Skeletal muscle tissue (tissue), 3 donors: ENCODE results near the gene RMP24.

Source experiments
- H3K27ac ChIP-seq: one replicate; pipeline ENCODE4 v1.7.0; 2013; ENCODE audit warnings: mild to moderate bottlenecking, low read depth, low read length, inconsistent platforms
- H3K27me3 ChIP-seq, 3 donors: one replicate each; pipeline ENCODE4 v1.7.0; 2013; ENCODE audit warnings: low read length in 3 of 3; ENCODE audit not compliant: control insufficient read depth in 3 of 3, insufficient read depth in 3 of 3
- H3K36me3 ChIP-seq, 3 donors: one replicate each; pipeline ENCODE4 v1.7.0; 2013; ENCODE audit warnings: low read length in 3 of 3; ENCODE audit not compliant: control insufficient read depth in 3 of 3, insufficient read depth in 3 of 3
- H3K4me1 ChIP-seq, 3 donors: one replicate each; pipeline ENCODE4 v1.7.0; 2013; ENCODE audit warnings: low read length in 3 of 3, mild to moderate bottlenecking in 3 of 3; ENCODE audit not compliant: control insufficient read depth in 3 of 3, insufficient read depth in 3 of 3
- H3K4me3 ChIP-seq, 3 donors: one replicate each; pipeline ENCODE4 v1.7.0; 2013; ENCODE audit warnings: low read length in 3 of 3
- H3K9ac ChIP-seq, 3 donors: one replicate each; pipeline ENCODE4 v1.7.0; 2013; ENCODE audit warnings: low read length in 3 of 3, mild to moderate bottlenecking in 3 of 3, moderate library complexity in 2 of 3, low read depth in 1 of 3
- H3K9me3 ChIP-seq, 3 donors: one replicate each; pipeline ENCODE4 v1.7.0; 2013; ENCODE audit warnings: low read length in 3 of 3; ENCODE audit not compliant: control insufficient read depth in 3 of 3
- donor health status: Osteomylitis.

Gene RMP24

GRCh38 chr18:35939138-35939537 lies 33.3 kb upstream of the RMP24 start:
- Histone ChIP-seq H3K4me1 (no peaks in the 10 kb centered on the region), H3K9ac (no peak overlapping the region), H3K4me3 (no peak overlapping the region), H3K27me3 (peaks cover 0 to 3% (median 0%) of the 10 kb centered on the region in 3 donors), H3K9me3 (no peaks in the 10 kb centered on the region), H3K27ac (no peak overlapping the region), H3K36me3 (no peaks in the 10 kb centered on the region)

DNA sequence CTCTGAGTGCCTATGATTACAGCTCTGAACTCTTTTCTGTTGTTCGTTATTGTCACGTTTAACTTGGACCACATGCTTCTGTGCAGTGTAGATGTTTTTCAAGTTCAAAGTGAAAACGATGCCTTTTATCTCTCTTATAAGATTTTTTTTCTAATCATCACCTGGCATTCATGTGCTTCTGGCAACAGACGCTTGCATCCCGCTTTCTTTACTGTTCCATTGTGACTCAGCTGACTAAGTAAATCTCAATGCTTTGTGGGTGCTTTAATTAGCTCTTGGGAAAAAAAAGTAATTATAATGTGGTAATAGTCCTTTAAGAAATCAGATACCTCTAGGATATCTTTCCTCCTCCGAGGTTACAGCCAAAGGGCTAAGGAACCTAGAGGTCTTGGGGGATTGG lies 31.2 kb upstream of the RMP24 start:
- no peak overlapping the region for H3K4me3 ChIP-seq
- no peaks in the 10 kb centered on the region for H3K36me3 ChIP-seq
- H3K9me3 ChIP-seq: no peaks in the 10 kb centered on the region
- H3K4me1 ChIP-seq: no peaks in the 10 kb centered on the region
- H3K27me3 ChIP-seq: peaks cover 0 to 3% (median 0%) of the 10 kb centered on the region in 3 donors
- no peak overlapping the region for H3K9ac ChIP-seq
- no peak overlapping the region for H3K27ac ChIP-seq

DNA sequence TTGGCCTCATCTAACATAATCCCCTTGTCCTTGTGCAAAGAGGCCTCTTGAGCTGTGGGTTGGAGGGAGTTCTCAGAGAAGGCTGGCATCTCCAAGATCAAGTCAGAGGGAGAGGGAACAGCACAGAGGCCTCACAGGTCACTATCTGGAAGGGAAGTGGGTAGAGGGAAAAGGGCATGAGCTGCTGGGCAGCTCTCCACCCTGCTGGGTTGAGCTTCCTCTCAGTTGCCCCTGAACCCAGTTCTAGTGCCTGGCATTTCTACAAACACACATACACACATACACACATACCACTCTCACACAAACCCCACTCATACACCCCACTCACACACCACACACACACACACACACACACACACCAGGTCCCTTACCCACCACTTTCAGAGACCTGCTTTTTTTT lies 30.3 kb upstream of the RMP24 start:
- Histone ChIP-seq H3K27ac (no peak overlapping the region), H3K27me3 (peaks cover 0 to 3% (median 0%) of the 10 kb centered on the region in 3 donors), H3K4me1 (no peaks in the 10 kb centered on the region), H3K9ac (no peak overlapping the region), H3K36me3 (no peaks in the 10 kb centered on the region), H3K9me3 (no peaks in the 10 kb centered on the region), H3K4me3 (no peak overlapping the region)

- H3K27ac ChIP-seq: no peak overlapping the region
- H3K4me3 ChIP-seq: no peak overlapping the region
- H3K27me3 ChIP-seq: peaks cover 0 to 3% (median 0%) of the 10 kb centered on the region in 3 donors
- H3K9ac ChIP-seq: no peak overlapping the region
- no peaks in the 10 kb centered on the region for H3K36me3 ChIP-seq
- H3K4me1 ChIP-seq: no peaks in the 10 kb centered on the region
- no peaks in the 10 kb centered on the region for H3K9me3 ChIP-seq
Observed at GRCh38 chr18:35942661-35943060, 29.8 kb upstream of the RMP24 start.

DNA sequence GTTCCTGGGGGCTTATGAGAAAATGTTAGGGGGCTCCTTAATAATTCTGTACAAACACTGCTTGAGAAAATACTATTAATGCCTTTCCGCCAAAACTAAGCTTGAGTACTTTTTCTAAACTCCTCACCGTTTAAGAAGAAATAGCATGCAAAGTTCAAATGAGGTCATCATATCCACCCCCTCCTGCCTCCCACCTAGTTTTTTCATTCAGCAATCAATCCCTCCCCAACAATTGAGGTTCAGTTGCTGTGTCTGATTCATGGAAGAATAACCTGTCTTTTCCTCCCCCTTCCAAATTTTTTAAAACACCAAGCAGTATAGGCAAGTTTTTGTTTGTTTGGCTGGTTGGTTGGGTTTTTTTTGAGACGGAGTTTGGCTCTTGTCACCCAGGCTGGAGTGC lies 24.4 kb upstream of the RMP24 start:
- Histone ChIP-seq H3K4me1 (peaks cover 2 to 6% (median 6%) of the 10 kb centered on the region in 3 donors), H3K27ac (no peak overlapping the region), H3K27me3 (peaks cover 0 to 4% (median 3%) of the 10 kb centered on the region in 3 donors), H3K9ac (no peak overlapping the region), H3K36me3 (no peaks in the 10 kb centered on the region), H3K4me3 (no peak overlapping the region), H3K9me3 (no peaks in the 10 kb centered on the region)

DNA sequence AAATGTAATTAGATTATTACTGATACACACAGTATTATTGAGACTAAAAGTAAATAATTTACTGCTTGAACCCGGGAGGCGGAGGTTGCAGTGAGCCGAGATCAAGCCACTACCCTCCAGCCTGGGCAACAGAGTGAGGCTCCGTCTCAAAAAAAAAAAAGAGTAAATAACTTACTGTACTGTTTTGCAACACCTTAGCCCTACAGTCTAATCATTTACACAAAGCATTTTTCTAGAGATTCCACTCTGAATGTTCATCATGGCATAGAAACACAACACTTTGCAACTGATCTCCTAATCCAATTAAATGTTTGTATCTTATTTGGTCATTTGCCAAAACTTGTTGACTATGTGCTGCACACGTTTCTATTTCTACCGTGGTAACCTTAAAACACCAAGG lies 23.4 kb upstream of the RMP24 start:
- H3K4me1 ChIP-seq: peaks cover 2 to 6% (median 6%) of the 10 kb centered on the region in 3 donors
- no peaks in the 10 kb centered on the region for H3K36me3 ChIP-seq
- no peaks in the 10 kb centered on the region for H3K9me3 ChIP-seq
- H3K9ac ChIP-seq: no peak overlapping the region
- no peak overlapping the region for H3K4me3 ChIP-seq
- H3K27ac ChIP-seq: no peak overlapping the region
- H3K27me3 ChIP-seq: peaks cover 0 to 4% (median 3%) of the 10 kb centered on the region in 3 donors

- Histone ChIP-seq H3K9me3 (no peaks in the 10 kb centered on the region), H3K9ac (peak overlapping the region; percentile 47 to 76 (median 68)), H3K4me1 (peaks cover 2 to 6% (median 6%) of the 10 kb centered on the region in 3 donors), H3K27me3 (peaks cover 0 to 4% (median 3%) of the 10 kb centered on the region in 3 donors), H3K36me3 (no peaks in the 10 kb centered on the region), H3K4me3 (peak overlapping the region; percentile 69 to 81 (median 75)), H3K27ac (no peak overlapping the region)
Observed at GRCh38 chr18:35949903-35950627, 22.4 kb upstream of the RMP24 start.

DNA sequence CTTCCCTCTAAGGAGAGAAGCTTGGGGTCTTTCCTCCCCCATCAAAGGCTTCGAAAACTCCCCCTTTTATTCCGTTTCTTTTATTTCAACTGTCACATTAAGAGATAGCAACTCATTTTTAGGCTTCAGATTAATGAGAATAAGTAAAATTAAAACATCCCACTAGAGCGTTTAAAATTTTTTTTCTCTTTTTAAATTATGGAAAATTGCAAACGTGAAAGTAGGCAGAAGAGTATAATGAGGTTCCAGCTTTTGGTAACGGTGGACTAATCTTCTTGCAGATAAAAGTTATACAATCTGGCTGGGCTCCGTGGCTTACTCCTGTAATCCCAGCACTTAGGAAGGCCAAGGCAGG lies 21.9 kb upstream of the RMP24 start:
- no peak overlapping the region for H3K27ac ChIP-seq
- H3K9me3 ChIP-seq: no peaks in the 10 kb centered on the region
- peak overlapping the region in 1 of 3 donors; percentile 69 for H3K4me3 ChIP-seq
- peak overlapping the region in 1 of 3 donors; percentile 47 for H3K9ac ChIP-seq
- no peaks in the 10 kb centered on the region for H3K36me3 ChIP-seq
- H3K27me3 ChIP-seq: peaks cover 0 to 4% (median 3%) of the 10 kb centered on the region in 3 donors
- peaks cover 2 to 6% (median 6%) of the 10 kb centered on the region in 3 donors for H3K4me1 ChIP-seq

DNA sequence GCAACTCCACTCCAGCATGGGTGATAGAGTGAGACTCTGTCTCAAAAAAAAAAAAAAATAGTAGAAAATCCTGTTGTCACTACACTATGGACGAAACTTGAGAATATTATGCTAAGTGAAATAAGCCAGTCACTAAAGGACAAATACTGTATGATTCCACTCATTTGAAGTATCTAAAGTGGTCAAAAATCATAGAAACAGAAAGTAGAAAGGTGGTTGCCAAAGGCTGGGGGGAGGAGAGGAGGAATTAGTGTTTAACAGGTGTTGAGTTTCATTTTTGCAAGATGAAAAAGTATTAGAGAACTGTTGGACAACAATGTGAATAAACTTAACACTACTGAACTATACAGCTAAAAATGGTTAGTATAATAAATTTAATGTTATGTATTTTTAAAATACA lies 18.8 kb upstream of the RMP24 start:
- Histone ChIP-seq H3K4me1 (peaks cover 2 to 6% (median 6%) of the 10 kb centered on the region in 3 donors), H3K9me3 (no peaks in the 10 kb centered on the region), H3K27me3 (peaks cover 0 to 8% (median 4%) of the 10 kb centered on the region in 3 donors), H3K9ac (no peak overlapping the region), H3K27ac (no peak overlapping the region), H3K36me3 (no peaks in the 10 kb centered on the region), H3K4me3 (no peak overlapping the region)

DNA sequence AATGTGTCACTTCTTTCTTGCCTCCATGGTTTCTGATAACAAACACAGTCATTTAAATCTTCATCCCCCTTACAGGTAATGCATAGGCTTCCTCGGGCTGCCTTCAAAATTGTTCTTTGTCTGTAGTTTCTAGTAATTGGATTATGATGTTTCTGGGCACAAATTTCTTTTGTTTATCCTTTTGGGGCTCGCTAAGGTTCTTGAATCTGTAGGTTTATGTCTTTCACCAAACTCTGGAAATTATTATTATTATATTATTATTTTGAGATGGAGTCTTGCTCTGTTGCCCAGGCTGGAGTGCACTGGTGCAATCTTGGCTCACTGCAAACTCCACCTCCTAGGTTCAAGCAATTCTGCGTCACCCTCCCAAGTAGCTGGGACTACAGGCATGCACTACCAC lies 16.3 kb upstream of the RMP24 start:
- Histone ChIP-seq H3K27ac (no peak overlapping the region), H3K9me3 (no peaks in the 10 kb centered on the region), H3K27me3 (peaks cover 0 to 5% (median 0%) of the 10 kb centered on the region in 3 donors), H3K4me3 (no peak overlapping the region), H3K4me1 (no peaks in the 10 kb centered on the region), H3K36me3 (no peaks in the 10 kb centered on the region), H3K9ac (no peak overlapping the region)
